HUDEP-2 (cell line): ENCODE measurements around the gene SCTR.

Experiments
- DNase-seq, 76 experiments: peaks; one replicate each; lab custom pipeline; 2025; ENCODE audit not compliant: unreplicated experiment in 76 of 76; lab: John Stamatoyannopoulos, UW

SCTR gene

GRCh38 chr2:119431976-119432850 is 92.1 kb downstream of the SCTR start:
- DNase-seq = no peak

- DNase-seq = peak in 32 of 76 experiments; percentile 1 to 57 (median 18)
These were observed 92.9 kb downstream of the SCTR start, which contains the start of gene TMEM37 for GRCh38 chr2:119431155-119431975. TSS of gene TMEM37 (plus strand) at chr2:119431854. CDS start at chr2:119431904, 50 bp downstream.

- no peak for DNase-seq
These were observed 94.2 kb downstream of the SCTR start for GRCh38 chr2:119430023-119430498.

- DNase-seq = no peak
These were observed 94.9 kb downstream of the SCTR start for GRCh38 chr2:119429225-119429981.

- no peak for DNase-seq
These were observed 95.6 kb downstream of the SCTR start for GRCh38 chr2:119428488-119429224.

- DNase-seq = no peak
These were observed 96.5 kb downstream of the SCTR start for GRCh38 chr2:119427756-119428155.

GRCh38 chr2:119426801-119427395 is 97.4 kb downstream of the SCTR start:
- no peak for DNase-seq

GRCh38 chr2:119426396-119426675 is 97.9 kb downstream of the SCTR start:
- no peak for DNase-seq

GRCh38 chr2:119425620-119426395 is 98.5 kb downstream of the SCTR start:
- DNase-seq = no peak

GRCh38 chr2:119425119-119425405 is 99.2 kb downstream of the SCTR start:
- DNase-seq = no peak

- no peak for DNase-seq
These were observed 99.8 kb downstream of the SCTR start for GRCh38 chr2:119424284-119425118.

- DNase-seq = no peak
These were observed 100.5 kb downstream of the SCTR start for GRCh38 chr2:119423811-119424210.

- DNase-seq = no peak
These were observed 101.2 kb downstream of the SCTR start for GRCh38 chr2:119423108-119423444.

GRCh38 chr2:119422360-119423107 is 101.7 kb downstream of the SCTR start:
- DNase-seq = no peak

GRCh38 chr2:119421741-119422140 is 102.5 kb downstream of the SCTR start:
- DNase-seq = no peak

GRCh38 chr2:119421304-119421703 is 103.0 kb downstream of the SCTR start:
- DNase-seq = no peak

GRCh38 chr2:119419803-119420508 is 104.3 kb downstream of the SCTR start:
- DNase-seq = no peak
